ENCODE data around the gene SLCO2B1. TPM values are rescaled to one million over a fixed set of nuclear protein-coding genes. Genes with fewer than 3 reads are reported as not detected.

SLCO2B1 gene
- total and polyA plus RNA-seq, 12 donors: 5.8 to 234 (median 122) TPM

DNA sequence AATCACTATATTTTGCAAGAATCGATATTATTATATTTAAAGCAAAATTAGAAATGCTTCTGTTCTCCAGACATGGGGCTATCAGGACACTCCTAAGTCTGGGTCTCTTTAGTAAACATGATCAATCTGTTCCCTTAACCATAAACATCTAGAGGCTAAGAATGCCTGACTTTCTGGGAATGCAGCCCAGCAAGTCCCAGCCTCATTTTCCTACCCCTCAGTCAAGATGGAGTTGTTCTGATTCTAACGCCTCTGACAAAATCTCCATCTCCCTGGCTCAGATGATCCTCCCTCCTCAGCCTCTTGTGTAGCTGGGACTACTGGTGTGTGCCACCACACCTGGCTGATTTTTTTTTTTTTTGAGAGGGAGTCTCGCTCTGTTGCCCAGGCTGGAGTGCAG lies 35.0 kb downstream of the SLCO2B1 start:
- TF ChIP-seq POLR2A (IDR thresholded peaks at IDR 0.05): no peak
- no peak for TF ChIP-seq CTCF (IDR thresholded peaks at IDR 0.05)
- H3K27me3 ChIP-seq: no peaks in the 10 kb centered on the region
- peaks cover 0 to 20% of the 10 kb centered on the region in 2 donors for H3K36me3 ChIP-seq (replicated peaks in 1 of 2)
- WGBS, 4 donors: 73 to 84% (median 81%) methylated on average over 3 of the region's 3 CpGs
- DNase-seq: no peak
- H3K4me3 ChIP-seq: no peak overlapping the region
- H3K9me3 ChIP-seq (replicated peaks in 1 of 3): no peaks in the 10 kb centered on the region
- peaks cover 0 to 47% of the 10 kb centered on the region in 2 donors for H3K4me1 ChIP-seq (replicated peaks in 1 of 2)
- H3K27ac ChIP-seq: no peak overlapping the region
- intact Hi-C loops (cut with DNase I): no loop called here

DNA sequence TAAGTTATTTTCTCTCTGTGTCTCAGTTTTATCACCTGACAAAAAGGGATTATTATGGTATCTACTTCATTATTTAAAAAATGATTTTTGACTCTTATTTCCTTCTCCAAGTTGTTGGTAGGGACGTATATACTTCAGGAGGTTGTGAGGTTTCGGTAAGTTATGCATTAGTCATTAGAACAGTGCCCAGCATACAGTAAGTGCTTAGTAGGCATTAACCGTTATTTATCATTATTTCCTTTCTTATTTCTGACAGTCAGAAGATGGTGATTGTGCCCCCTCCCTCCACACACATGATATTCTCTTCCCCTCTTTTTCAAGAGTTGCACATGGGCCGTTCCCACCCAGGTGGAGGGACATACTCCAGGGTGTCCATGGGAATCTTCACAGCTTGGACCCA lies 36.1 kb downstream of the SLCO2B1 start:
- TF ChIP-seq POLR2A (IDR thresholded peaks at IDR 0.05): no peak
- no peak for TF ChIP-seq CTCF (IDR thresholded peaks at IDR 0.05)
- H3K4me3 ChIP-seq: no peak overlapping the region
- H3K36me3 ChIP-seq (replicated peaks in 1 of 2): peaks cover 0 to 23% of the 10 kb centered on the region in 2 donors
- H3K4me1 ChIP-seq (replicated peaks in 1 of 2): peaks cover 0 to 41% of the 10 kb centered on the region in 2 donors
- intact Hi-C loops (cut with DNase I): no loop called here
- 79 to 88% (median 81%) methylated on average over 4 of the region's 4 CpGs for WGBS, 4 donors
- H3K27me3 ChIP-seq: no peaks in the 10 kb centered on the region
- DNase-seq: no peak
- H3K27ac ChIP-seq: peak overlapping the region in 1 of 5 donors; percentile 17
- no peaks in the 10 kb centered on the region for H3K9me3 ChIP-seq (replicated peaks in 1 of 3)

DNA sequence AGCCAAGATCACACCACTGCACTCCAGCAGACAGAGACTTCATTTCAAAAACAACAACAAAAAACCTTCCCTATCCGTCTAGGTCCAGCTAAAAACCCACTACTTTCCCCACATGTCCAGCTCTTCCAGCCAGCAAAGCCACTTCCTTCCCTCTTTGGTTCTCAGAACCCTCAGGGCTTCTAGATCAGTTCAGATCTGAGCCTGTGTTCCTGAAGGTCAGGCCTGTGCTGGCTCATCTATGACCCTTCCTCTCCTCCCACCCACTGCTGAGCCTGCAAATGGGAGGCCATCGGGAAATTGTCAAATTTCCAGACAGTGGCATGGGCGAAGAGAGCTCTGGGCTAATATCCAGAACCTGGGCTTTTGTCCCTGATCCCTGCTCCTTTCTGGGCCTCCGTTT lies 37.8 kb downstream of the SLCO2B1 start:
- intact Hi-C loops (cut with DNase I): no loop called here
- Histone ChIP-seq H3K27ac (peak overlapping the region in 3 of 5 donors; percentile 19 to 78 (median 38)), H3K4me3 (no peak overlapping the region), H3K36me3 (replicated peaks in 1 of 2) (peaks cover 0 to 26% of the 10 kb centered on the region in 2 donors), H3K27me3 (no peaks in the 10 kb centered on the region), H3K4me1 (replicated peaks in 1 of 2) (peaks cover 0 to 26% of the 10 kb centered on the region in 2 donors), H3K9me3 (replicated peaks in 1 of 3) (no peaks in the 10 kb centered on the region)
- WGBS, 4 donors: 50 to 73% (median 69%) methylated on average over 4 of the region's 4 CpGs
- TF ChIP-seq CTCF (IDR thresholded peaks at IDR 0.05): no peak
- peak in 2 of 7 donors; percentile 31 to 33 for DNase-seq

DNA sequence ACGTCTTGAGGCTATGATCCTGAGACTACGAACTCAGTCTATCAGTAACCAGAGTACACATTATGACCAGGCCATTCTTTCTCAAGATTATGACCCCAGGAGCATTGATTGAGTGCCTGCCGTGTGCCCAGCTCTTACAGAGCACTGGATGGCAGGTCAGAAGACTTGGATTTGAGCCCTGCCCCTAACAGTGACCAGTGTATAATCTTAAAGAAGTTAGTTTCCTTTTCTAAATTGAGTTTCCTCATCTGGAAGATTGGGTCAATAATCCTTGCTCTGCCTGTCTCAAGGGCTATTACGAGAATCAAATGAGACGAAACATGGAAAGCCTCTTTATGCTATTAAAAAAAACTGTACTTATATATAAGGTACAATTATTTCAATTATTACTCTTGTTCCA lies 38.2 kb downstream of the SLCO2B1 start:
- WGBS, 4 donors: 78 to 86% (median 83%) methylated on average over 5 of the region's 5 CpGs
- intact Hi-C loops (cut with DNase I): no loop called here
- no peak for TF ChIP-seq POLR2A (IDR thresholded peaks at IDR 0.05)
- no peak for TF ChIP-seq CTCF (IDR thresholded peaks at IDR 0.05)
- H3K4me3 ChIP-seq: no peak overlapping the region
- DNase-seq: no peak
- H3K27ac ChIP-seq: peak overlapping the region in 3 of 5 donors; percentile 19 to 78 (median 38)
- peaks cover 0 to 22% of the 10 kb centered on the region in 2 donors for H3K36me3 ChIP-seq (replicated peaks in 1 of 2)
- no peaks in the 10 kb centered on the region for H3K27me3 ChIP-seq
- H3K4me1 ChIP-seq (replicated peaks in 1 of 2): peaks cover 0 to 26% of the 10 kb centered on the region in 2 donors
- no peaks in the 10 kb centered on the region for H3K9me3 ChIP-seq (replicated peaks in 1 of 3)
